T47D (cell line): ENCODE data around the gene CYGB.

ENCODE experiments used
- DNase-seq, 2 experiments: peaks; one replicate each; pipeline versions ENCODE4 v3.0.0 to v3.0.0-alpha.2; 2011 to 2012; ENCODE audit warnings: low read depth in 1 of 2, low spot score in 1 of 2
- JUND ChIP-seq: IDR thresholded peaks from 2 replicates; pipeline ENCODE4 v1.6.1; 2012; ENCODE audit warnings: low read depth
- in situ Hi-C: cut with HindIII; loops from 2 replicates; pipeline ENCODE4 v1.10.0; 2016; ENCODE audit warnings: low sequenced_read_pairs, low pct_unique_long_range_greater_than_20kb

The CYGB gene

GRCh38 chr17:76487451-76488192 is 49.9 kb downstream of the CYGB start:
- DNase-seq = no peak
- in situ Hi-C loops = no loop called here
- TF ChIP-seq JUND = no peak

DNA sequence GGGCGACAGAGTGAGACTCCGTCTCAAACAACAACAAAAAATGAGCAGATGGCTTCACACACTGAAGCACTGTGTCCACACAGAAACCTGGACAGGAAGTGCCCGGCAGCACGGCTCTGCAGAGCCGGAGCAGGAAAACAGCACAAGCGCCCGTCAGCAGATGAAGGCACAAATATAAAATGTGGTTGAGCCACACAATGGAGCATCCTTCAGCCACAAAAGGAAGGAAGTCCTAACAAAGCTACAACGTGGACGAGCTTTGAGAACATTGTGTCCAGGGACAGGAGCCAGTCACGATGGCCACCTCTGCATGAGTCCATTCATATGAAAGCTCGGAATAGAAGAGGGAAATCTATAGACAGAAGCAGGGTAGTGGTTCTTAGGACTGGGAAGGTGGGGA is 51.9 kb downstream of the CYGB start:
- no peak for DNase-seq
- TF ChIP-seq JUND = no peak
- in situ Hi-C loops = no loop called here

GRCh38 chr17:76484228-76484725 is 53.2 kb downstream of the CYGB start:
- no peak for DNase-seq
- no peak for TF ChIP-seq JUND
- in situ Hi-C loops = no loop called here

DNA sequence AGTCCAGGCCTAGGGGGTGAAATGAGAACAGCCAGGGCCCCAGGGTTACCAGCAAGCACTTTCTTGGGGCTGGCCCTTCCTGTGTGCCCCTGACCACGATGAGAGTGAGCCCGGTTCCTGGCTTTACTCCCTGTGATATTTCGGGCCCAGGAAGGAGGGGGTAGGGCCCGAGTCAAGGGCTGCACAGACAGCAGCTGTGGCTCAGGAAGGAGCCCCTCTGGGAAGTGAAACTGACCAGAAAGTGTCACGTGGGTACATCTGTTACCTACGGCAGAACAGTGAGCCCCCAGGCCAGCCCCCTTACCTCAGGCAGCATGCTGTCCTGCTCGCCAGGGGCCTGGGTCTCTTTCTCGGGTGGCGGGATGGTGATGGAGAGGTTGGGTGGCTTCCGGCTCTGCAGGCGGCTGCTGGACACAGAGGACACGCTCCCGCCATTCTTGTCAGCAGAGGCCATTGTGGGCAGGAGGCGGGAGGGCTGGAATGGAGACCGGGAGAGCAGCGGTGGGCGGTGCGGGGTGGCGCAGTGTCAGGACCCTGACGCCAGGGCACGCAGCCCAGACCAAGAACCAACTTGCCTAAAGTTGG is 56.3 kb downstream of the CYGB start:
- no peak for DNase-seq
- in situ Hi-C loops = no loop called here
- TF ChIP-seq JUND = no peak

- TF ChIP-seq JUND = no peak
- DNase-seq = no peak
- in situ Hi-C loops = no loop called here
Observed at GRCh38 chr17:76480632-76481031, 56.9 kb downstream of the CYGB start.

GRCh38 chr17:76479515-76480060 is 57.9 kb downstream of the CYGB start:
- TF ChIP-seq JUND = no peak
- no peak for DNase-seq
- in situ Hi-C loops = no loop called here

DNA sequence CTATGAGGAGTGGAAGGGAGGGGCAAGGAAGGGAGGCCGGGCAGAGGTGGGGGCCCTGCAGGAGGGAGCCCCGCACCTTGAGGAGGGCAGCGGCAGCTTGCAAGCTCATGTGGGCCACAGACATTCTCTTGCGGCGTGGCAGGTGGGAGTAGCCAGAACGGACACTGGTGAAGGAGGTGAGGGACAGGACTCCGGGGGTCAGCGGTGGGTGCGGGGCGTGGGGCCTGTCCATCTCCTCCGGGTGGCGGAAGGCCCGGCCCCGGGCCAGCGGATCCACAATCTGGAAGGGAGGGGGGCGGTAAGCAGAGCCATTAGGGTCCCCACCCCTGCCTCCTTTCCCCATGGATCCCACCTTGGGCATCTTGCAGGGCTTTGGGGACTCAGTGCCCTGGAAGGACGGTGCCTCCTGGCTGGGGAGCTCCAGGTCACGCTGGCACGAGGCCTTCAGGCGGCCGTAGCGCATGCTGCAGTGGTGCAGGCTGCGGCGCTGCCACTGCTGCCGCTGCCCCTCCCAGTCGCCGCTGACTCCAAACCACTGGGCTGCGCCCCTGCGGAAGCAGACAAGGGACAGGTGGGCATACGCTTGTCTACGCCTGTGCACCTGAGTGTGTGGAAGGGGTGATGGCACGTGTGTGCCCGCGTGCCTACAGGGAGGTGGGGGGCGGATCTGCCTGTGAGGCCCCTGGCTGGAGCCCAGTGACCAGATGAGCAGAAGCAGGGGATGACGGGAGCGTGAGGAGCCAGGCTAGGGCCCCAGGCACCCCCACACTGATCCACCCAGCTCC is 58.6 kb downstream of the CYGB start:
- no peak for DNase-seq
- no peak for TF ChIP-seq JUND
- in situ Hi-C loops = no loop called here

- DNase-seq = no peak
- in situ Hi-C loops = no loop called here
- TF ChIP-seq JUND = no peak
Observed at GRCh38 chr17:76478097-76478496, 59.4 kb downstream of the CYGB start.

- in situ Hi-C loops = no loop called here
- TF ChIP-seq JUND = no peak
- no peak for DNase-seq
Observed at GRCh38 chr17:76477576-76477975, 59.9 kb downstream of the CYGB start.
